GM19438 (cell line): ENCODE measurements around the gene CALU.

ENCODE experiments used
- ATAC-seq: cut with Tn5 transposase; IDR thresholded peaks from one replicate; pipeline ENCODE4 v1.9.1; 2021; ENCODE audit warnings: low read depth; ENCODE audit not compliant: unreplicated experiment

Gene CALU

DNA sequence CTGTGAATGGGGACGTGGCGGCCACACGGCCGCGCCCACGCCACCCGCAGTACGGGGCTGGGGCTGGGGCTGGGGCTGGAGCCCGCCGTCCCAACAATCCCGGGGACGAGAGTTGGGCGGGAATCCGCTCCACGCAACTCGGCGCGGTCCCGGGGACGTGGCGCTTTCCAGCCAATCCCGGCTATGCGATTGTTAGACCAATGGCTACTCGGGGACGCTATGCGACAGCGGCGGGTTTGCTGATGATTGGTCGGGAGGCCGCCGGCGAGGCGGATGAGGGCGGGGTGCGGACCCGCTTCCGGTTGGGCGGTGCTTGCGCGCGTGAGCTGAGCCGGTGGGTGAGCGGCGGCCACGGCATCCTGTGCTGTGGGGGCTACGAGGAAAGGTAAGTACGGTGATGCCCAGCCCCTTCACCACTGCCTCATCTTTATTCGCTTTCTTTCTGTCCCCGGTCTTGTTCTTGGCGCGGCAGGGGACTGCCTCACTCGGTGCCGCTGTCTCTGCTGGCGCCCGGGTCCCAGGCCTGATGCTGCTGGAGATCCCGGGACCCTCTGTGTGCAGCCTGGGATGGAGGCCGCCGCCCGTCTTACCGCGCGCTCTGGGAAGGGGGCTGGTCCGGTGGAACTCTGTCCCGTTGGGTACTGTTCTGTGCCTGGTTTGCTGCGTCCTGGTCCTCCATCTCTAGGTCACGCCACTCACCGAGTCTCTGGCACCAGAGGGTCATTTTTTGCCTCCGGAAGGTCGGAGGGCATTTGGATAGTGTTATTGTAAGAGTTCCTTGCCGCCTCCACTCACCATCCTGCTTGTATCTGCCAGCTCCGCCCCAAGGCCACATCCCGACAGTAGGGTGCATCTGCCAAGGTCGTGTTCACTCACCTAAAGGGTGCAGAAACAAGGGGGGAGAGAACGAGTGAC lies at the start of gene CALU:
Gene CALU (plus strand): TSS at position 312 of the 915 bp plus-strand sequence. CDS start 9,225 bp downstream, outside the sequence.
- peak; percentile 96 for ATAC-seq

DNA sequence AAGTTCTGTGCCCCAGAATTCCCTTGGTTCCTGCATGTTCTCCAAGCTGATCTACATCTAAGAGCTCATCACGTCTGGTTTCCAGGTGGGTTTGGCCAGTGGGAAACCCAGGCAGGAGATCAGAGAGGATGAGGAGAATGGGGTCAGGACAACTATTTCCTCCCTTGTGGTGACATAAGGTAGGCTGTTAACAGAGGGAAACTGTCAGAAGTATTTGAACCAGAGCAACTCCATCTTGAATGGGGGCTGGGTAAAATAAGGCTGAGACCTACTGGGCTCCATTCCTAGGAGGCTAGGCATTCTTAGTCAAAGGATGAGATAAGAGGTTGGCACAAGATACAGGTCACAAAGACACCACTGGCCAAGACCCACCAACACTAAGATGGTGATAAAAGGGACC lies 47.9 kb upstream of the CALU start:
- ATAC-seq, result no peak

DNA sequence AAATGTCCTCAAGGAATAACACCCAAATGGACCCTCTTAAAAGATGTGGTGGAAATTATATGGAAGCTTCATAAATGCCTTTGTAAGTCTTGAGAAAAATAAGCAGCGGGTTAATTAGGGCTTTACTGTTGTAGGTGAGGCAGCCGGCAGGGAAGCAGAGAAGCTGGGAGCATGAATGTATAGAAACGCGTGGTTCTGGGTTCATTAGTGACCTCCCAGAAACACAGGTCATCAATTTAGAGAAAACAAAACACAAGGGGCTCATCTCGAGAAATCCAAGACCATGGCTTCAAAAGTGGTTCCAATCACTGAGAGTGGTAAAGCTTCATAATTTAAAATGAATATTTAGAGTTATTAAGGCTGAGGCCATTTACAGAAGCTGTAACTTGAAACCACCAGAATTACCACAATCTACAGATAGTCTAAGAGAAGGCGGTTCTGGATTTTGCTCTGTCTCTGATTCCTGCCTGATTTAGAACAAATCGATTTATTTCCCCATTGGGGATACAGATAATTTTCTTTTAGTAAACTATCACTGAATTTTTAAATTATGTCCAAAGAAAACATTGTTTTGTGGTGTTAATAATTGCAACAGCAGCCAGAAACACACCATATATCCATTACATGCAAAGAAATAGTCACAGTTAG lies 46.4 kb upstream of the CALU start:
- no peak for ATAC-seq

DNA sequence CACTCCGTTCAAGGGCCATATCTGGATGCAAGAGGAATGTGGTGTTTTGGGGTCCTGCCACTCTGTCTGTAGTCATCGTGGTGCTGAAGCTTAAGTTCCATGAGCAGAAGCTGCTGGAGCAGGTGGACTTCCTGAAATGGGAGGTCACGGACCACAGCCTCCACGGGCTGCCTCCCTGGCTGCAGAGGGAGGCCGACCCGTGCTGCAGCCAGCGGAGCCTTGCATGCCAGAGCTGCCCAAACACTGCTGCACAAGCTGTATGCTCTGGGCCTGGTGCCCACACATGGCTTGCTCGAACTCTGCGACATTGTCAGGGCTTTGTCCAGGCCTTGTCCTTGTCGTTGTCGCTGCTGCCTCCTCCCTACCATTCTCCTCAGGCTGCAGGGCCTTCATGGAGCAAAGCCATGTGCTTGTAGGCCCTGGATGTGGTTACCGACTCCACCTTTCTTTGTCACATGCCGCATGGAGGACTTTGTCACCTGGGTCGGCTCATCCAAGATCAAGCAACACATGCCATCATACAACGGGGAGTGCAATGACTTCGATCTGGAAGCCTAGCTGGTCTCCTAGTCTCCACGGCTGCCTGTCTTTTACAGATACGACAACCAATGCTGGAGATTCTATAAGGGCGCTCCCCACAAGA lies 45.7 kb upstream of the CALU start:
- no peak for ATAC-seq

DNA sequence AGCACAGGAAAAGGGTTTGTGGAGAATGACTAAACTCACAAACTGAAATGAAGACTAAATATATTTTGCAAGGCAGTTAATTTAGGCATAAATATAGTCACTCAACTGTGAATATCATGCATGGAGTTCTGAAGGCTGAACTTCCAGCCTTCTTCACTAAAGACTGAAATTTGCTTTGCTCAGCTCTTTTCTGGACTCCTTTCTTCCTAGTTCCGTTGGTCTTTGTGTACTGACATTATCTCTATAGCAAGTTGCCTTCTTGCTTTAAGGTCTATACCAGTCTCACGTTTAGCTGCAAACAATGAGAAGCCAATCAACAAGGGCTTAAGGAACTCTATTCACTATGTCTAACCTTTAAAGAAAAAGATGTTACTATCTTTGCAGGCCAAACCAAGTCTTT lies 44.4 kb upstream of the CALU start:
- ATAC-seq, result no peak

DNA sequence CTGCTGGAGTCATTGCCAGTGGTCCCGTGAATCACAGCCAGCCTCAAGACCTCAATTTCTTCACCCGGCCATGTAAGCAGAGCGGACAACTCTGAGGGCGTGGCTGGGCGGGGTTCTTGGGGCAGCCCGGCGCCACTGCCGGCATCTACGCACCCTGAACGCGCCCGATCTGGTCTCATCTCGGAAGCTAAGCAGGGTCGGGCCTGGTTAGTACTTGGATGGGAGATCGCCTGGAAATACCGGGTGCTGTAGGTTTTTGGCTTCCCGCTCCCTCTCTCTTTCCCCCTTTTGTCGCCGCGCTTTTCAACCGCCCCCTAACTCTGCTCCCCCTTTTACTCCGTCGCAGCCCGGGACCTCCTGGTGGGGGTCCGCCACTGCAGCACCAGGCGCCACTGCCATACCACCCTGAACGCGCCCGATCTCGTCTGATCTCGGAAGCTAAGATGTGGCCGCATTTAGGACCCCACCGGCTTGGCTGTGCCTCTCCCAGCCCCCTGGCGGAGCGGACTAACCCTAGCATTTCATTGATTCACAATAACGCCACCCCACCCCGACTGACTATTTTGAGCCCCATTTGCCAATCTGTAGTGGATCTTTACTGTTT lies 41.8 kb upstream of the CALU start:
- no peak for ATAC-seq

DNA sequence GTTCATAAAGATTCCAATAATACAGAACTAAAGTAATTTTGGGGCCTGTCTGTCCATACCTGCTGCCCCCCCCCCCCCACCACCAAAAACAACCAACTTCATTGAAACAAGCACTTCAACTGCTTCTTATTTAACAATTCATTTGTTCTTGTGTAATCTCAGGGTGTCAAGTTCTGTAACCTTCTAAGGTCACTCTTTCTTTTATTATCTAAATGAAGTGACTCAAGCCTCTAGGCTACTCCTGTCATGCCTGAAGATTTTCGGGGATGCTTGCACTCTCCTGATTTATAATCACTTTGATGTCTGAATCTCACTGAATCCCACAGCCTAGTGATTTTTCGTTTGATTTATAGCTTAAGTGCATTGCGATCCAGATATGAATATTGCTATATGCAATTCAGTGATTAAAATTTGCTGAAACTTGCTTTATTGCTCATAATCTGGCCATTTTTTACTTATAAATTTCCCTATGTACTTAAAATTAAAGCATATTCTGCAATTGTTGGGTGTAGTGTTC lies 39.9 kb upstream of the CALU start:
- no peak for ATAC-seq

DNA sequence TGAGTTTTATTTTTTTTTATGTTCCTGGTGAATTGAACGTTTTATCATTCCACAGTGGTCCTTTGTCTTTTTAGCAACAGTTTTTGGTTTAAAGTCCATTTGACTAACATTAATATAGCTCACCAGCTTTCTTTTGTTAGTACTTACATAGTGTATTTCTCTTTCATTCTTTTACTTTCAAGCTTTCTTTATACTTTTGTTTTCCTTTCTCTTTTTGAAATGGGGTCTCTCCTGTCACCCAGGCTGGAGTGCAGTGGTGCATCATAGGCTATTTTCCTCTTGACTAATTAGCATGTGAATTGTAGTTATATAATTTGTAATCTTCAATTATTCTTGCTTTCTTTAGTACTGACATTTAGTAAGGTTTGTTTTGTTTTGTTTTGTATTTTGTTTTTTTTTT lies 39.3 kb upstream of the CALU start:
- ATAC-seq, result no peak

DNA sequence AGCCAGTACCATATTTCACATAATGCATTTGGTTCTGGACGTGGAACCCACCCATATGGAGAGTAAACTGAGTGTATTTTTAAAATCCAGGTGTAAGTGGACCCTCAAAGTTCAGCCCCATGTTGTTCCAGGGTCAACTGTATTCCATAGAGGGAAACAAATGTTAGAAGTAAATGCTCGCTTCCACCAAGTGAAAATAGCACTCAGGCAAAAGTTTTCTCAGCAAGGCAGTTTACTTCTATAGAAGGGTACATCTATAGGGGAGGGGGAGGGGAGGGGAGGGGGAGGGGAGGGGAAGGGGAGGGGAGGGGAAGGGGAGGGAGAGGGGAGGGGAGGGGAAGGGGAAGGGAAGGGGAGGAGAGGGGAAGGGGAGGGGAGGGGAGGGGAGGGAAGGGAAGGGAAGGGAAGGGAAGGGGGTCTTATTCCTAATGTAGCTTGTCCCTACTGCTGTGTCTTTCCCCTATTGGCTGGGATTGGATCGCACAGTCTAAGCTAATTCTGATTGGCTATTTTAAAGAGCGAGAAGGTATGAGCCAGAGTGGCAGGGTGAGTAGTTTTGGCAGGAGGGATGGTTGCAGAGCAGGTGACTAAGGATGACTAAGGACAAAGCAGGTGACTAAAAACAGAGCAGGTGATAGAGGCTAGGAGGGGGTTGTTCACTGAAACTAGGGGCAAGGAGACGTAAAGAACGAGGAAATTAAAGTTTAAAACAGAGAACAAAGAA lies 37.9 kb upstream of the CALU start:
- ATAC-seq, result no peak

DNA sequence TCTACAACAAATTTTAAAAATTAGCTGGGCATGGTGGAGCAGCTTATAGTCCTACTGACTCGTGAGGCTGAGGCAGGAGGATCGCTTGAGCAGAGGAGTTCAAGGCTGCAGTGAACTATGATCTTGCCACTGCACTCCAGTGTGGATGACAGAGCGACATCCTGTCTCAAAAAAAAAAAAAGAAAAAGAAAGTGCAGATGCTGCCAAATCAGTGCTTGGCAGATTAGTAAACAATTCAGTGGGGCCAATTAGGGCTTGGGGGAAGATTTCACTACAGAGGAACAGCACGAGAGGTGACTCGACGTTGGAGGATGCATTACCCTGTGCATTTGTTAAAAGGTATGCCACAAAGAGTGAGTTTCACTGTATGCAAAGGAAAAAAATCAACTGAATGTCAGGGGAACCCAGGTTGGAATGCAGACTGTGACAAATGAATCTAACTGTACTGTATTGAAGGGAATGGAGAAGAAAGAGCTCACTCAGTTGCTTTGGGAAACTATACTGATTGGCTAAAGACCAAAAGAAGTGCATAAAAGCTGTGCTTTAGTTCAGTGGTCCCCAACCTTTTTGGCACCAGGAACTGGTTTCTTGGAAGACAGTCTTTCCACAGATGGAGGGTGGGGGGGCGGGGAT lies 35.4 kb upstream of the CALU start:
- ATAC-seq, result no peak

DNA sequence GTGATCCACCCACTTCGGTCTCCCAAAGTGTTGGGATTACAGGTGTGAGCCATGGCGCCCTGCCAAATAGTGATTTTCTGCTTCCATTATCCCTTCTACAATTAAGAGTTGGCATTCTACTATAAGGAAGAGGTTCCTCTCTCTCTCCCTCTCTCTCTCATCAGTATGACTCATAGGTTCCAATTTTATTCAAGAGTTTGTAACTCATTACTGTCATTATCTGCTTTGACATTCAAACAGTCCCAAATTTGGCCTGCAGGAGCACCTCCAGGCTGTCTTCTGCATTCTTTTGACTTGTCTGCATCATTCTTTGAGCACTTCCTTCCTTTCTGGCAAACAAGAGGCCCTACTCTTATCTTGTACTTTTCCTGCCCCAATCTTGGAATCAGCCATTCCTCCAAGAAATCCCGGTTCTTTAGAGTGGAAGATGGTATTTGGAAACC lies 33.2 kb upstream of the CALU start:
- ATAC-seq, result no peak

DNA sequence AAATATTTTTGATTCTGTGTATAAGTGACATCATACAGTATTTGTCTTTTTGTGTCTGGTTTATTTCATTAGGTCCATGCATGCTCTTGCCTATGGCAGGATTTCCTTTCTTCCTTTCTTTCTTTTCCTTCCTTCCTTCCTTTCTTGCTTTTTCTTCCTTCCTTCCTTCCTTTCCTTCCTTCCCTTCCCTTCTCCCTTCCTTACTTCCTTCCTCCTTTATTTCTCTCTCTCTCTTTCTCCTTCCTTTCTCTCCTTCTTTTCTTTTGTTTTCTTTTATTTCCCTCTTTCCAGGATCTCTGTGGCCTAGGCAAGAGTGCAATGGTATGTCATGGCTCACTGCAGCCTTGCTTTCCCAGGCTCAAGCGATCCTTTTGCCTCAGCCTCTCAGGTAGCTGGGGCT lies 31.4 kb upstream of the CALU start:
- ATAC-seq, result no peak

DNA sequence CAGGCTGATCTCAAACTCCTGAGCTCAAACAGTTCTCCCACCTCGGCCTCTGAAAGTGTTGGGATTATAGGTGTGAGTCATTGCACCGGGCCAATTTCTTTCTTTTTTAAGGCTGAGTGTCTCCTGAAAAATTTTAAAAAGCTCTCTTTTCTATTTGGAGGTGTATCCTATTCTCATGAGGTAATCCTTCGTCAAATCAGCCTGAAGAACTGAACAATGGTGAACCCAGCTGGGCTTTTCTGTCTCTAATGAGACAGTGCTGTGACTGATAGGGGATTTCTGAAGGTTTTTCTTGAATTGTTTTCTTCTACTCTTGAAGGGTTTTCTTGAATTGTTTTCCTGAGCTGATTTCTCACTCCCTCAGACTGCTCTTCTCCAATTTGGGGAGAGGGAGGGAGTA lies 30.9 kb upstream of the CALU start:
- no peak for ATAC-seq

DNA sequence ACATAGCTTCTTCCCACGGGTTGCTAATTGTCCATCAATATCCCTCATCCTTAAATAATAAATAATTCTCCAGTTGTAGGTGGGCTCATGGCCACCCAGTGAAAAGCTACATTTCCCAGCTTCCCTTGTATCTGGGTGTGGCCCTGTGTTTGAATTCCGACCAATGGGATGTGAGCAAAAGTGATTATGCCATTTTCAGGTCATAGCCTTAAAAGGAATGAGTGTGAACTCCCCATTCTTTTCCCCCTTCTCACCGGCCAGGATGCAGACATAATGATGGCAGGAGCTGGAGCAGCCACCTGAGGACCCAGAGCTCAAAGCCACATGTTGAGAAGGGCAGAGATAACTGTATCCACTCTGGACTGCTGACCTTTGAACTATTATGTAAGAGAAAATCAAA lies 30.3 kb upstream of the CALU start:
- no peak for ATAC-seq

DNA sequence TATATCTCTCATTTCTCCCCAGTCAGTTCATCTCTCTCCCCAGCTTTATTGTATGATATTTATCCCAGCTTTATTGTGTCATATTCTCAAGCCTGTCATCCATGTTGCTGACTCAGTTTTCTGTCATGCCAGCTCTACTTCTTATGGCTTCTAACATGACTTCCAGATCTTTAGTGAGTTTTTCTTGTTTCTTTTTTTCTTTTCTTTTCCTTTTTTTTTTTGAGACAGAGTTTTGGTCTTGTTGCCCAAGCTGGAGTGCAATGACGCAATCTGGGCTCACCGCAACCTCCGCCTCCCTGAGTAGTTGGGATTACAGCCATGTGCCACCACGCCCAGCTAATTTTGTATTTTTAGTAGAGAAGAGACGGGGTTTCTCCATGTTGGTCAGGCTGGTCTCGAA lies 28.7 kb upstream of the CALU start:
- ATAC-seq, result no peak

DNA sequence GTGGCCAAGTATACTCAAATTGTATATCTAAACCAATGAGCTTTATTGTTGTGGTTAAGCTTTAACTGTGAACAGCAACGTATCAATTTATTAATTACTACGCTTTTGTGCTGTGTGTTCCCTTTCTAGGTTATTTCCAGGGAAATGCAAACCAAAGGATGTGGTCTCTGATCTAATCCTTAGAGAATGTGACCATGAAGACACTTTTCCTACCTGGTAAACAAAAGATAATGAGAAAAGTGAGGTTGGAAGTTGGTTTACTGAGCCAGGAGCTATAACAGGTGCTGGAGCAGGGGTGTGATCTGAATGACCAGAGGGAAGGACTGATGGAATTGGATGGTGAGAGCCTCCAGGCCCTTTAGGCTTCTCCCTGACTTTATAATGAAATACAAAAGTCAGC lies 25.4 kb upstream of the CALU start:
- ATAC-seq, result no peak

DNA sequence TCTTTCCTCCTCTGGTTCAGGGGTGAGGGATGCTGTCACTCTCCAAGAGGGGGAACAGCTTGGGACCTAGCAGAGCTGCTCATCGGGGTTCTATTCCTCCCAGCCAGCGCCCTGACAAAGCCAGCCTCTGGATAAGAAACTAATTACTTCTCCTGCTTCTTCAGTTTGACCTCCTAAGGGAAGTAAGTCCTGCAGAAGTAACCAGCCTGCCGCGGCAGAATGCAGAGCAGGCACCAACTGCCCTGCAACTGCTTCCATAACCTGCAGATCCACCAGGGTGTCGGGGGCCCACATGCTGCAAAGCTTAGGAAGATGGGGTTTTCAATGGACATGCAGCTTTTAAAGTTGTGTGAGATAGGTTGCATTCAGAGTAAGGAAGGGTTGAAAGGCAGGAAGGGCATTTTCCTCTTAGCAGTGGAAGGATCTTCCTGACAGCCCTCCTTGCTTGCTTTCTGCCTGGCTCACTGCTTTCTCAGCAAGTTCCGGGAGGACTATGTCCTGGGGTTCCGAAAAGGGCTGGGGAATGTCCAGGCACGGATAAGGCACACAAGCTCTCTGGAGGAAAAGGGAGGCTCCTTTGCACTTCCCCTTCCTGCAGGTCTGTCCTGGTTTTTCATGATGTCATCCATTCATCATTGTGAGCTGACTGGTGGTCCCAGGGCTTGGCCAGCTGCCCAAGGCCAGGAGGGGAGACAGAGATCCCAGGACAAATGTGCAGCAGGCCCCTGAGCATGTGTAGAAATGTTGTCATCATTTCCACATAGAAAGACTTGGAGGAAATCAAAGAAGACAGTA lies 24.3 kb upstream of the CALU start:
- no peak for ATAC-seq

DNA sequence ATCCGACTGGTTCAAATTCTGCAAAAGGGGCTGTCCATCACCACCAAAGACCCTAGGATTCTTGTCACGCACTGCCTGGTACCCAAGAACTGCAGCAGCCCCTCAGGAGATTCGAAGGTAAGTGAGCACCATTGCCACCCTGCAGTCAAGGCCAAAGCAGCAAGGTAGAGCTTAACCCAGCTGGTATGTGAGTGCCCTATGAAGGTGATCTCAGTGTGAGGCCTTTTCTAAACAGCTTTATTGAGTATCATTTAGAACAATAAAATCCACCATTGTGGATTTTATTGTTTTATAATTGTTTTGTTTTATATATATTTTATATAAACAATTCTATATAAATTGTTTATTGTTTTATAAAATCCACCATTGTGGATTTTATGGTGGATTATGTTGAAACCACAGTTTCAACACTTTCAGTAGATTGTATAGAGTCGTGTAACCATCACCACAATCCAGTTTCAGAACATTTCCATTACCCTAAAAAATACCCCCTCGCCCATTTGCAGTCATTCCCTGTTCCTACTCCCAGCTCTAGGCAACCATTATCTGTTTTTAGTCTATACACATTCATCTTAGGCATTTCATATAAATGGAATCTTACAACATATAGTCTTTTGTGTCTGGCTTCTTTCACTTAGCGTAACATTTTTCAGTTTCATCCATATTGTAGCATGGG lies 20.1 kb upstream of the CALU start:
- ATAC-seq, result no peak
